Kidney (tissue), 14 donors: ENCODE results near the gene TNFAIP3. TPM values are rescaled to one million over a fixed set of nuclear protein-coding genes. Genes with fewer than 3 reads are reported as not detected.
A peak's percentile ranks its signal among the peaks of the same experiment; 100 is the strongest.

ENCODE experiments used
- DNase-seq, 5 donors: peaks; one replicate each; pipeline ENCODE4 v3.0.0-alpha.2; 2013 to 2020
- FAIRE-seq: peaks from 2 replicates; lab custom pipeline; 2012; peaks lifted over from hg19 to GRCh38; lab: Jason Lieb, UNC
- H3K27ac ChIP-seq, 2 donors: one replicate each; pipeline ENCODE4 v1.7.0; 2013; ENCODE audit warnings: low read depth in 2 of 2, low read length in 2 of 2, inconsistent platforms in 1 of 2
- H3K27me3 ChIP-seq: one replicate; pipeline ENCODE4 v1.7.1; 2013; ENCODE audit warnings: low read length, inconsistent platforms; ENCODE audit not compliant: control insufficient read depth, insufficient read depth
- H3K36me3 ChIP-seq, 3 donors: one replicate each; pipeline versions ENCODE4 v1.7.0 to v1.7.1; 2013; ENCODE audit warnings: low read length in 3 of 3, control low read depth in 1 of 3, inconsistent platforms in 1 of 3; ENCODE audit not compliant: insufficient read depth in 3 of 3, control insufficient read depth in 2 of 3
- H3K4me1 ChIP-seq, 3 donors: one replicate each; pipeline versions ENCODE4 v1.7.0 to v1.7.1; 2013; ENCODE audit warnings: low read length in 3 of 3, inconsistent platforms in 1 of 3, low read depth in 1 of 3; ENCODE audit not compliant: control insufficient read depth in 2 of 3, insufficient read depth in 2 of 3
- H3K4me3 ChIP-seq, 3 donors: one replicate each; pipeline versions ENCODE4 v1.7.0 to v1.8.1; 2013; ENCODE audit warnings: low read length in 3 of 3, control low read depth in 1 of 3, inconsistent platforms in 1 of 3
- H3K9ac ChIP-seq, 3 donors: one replicate each; pipeline versions ENCODE4 v1.7.0 to v1.7.1; 2013; ENCODE audit warnings: low read length in 3 of 3, control low read depth in 1 of 3, inconsistent platforms in 1 of 3
- H3K9me3 ChIP-seq, 3 donors: one replicate each; pipeline versions ENCODE4 v1.7.0 to v1.7.1; 2013; ENCODE audit warnings: low read length in 3 of 3, control low read depth in 1 of 3, inconsistent platforms in 1 of 3; ENCODE audit not compliant: control insufficient read depth in 2 of 3, insufficient read depth in 1 of 3
- CTCF ChIP-seq: IDR thresholded peaks from 3 replicates; pipeline ENCODE4 v1.5.1; 2012; ENCODE audit warnings: mild to moderate bottlenecking, moderate library complexity, borderline replicate concordance; ENCODE audit not compliant: insufficient read depth; ENCODE audit errors: extremely low read depth
- intact Hi-C: fragments of 100-400 bp; cut with DNase I; formaldehyde crosslinking; loops from one replicate; pipeline ENCODE4 v1.11.1; 2022
- polyA plus RNA-seq: library from polyadenylated mRNA; stranded (reverse); fragments of 350-450 nt; fragmentation: Illumina TruSeq; extraction: RNeasy Lipid Tissue Mini Kit (QIAGEN cat#74804); gene quantifications from one replicate; pipeline ENCODE4 v1.2.3, GENCODE V29; 2014; ENCODE audit warnings: low read depth, low replicate concordance; ENCODE audit not compliant: insufficient read depth
- total RNA-seq: library from RNA; stranded (reverse); fragmentation: NEBNext Ultra II Directional; extraction: Animal tissue kit (Norgen Biotek cat#: 25700); gene quantifications from one replicate; pipeline ENCODE4 v1.2.1, GENCODE V29; 2021
- donor health status: control.
- donor health status: control.
- donor health status: control.
- donor health status: control.
- donor health status: control.
- donor health status: DM: yes; HTN: yes; CAD: no.
- donor health status: Normal renal cell carcinoma (clear cell type).

The TNFAIP3 gene
- total and polyA plus RNA-seq, 2 donors from 2014 or later: 2.8 to 52.6 TPM

DNA sequence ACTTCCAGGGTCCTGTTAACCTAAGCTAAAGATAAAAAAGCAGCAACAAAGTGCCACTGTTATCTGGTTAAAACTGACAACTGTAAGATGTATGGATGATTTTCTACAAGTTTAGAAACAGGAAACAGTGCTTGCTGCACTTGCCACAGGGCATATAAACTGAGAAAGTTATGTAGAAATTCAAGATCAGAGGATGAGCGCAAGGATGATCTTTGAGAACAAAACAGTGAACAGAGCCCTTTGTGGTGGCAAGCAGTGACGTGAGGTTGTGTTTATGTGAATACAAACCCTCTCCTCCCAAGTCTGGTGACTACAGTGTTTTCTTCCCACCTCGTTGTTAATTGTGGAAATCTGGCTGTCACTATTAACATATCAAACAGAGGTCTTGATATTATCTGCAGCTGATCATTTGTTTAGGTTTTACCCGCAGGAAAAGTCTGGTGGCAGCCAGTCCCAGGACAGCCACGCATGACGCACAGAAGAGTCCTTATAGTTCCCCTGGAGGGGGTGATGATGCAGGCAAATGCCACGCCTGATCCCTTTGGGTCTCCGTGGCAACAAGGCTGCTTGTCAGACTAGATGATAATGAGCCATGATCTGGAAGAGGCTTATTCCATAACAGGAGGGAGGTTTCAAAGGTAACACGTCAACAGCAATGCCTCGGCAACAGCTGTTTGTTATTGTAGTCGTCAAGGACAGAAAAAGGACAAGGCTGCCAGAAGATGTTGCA lies 43.1 kb upstream of the TNFAIP3 start:
- Histone ChIP-seq H3K4me3 (no peak overlapping the region), H3K27ac (no peak overlapping the region), H3K9me3 (no peaks in the 10 kb centered on the region), H3K9ac (no peak overlapping the region), H3K4me1 (no peaks in the 10 kb centered on the region), H3K36me3 (no peaks in the 10 kb centered on the region), H3K27me3 (no peaks in the 10 kb centered on the region)
- peak in 2 of 5 donors; percentile 17 to 41 for DNase-seq
- intact Hi-C loops: no loop called here
- no peak for TF ChIP-seq CTCF
- FAIRE-seq: no peak

DNA sequence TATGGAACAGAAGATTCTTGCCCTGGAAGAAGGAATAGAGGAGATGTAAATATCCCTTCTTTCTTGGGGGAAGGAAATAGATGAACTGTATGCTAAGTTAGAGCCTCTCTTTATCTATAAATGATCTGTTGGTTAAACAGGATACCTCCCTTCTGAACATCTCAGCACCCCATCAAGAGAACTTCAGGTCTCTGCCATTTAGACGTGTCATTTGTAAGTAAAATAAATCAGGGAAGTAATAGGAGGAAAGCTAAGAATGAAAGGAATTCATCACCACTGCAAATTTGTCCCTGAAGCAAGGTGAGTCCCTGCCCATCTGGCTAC lies 42.5 kb upstream of the TNFAIP3 start:
- intact Hi-C loops: no loop called here
- FAIRE-seq (no peak), DNase-seq (no peak)
- H3K9me3 ChIP-seq: no peaks in the 10 kb centered on the region
- TF ChIP-seq CTCF: no peak
- H3K27me3 ChIP-seq: no peaks in the 10 kb centered on the region
- no peak overlapping the region for H3K27ac ChIP-seq
- H3K4me3 ChIP-seq: no peak overlapping the region
- no peak overlapping the region for H3K9ac ChIP-seq
- H3K4me1 ChIP-seq: no peaks in the 10 kb centered on the region
- no peaks in the 10 kb centered on the region for H3K36me3 ChIP-seq

- Histone ChIP-seq H3K4me1 (no peaks in the 10 kb centered on the region), H3K9ac (no peak overlapping the region), H3K27ac (no peak overlapping the region), H3K27me3 (no peaks in the 10 kb centered on the region), H3K36me3 (no peaks in the 10 kb centered on the region), H3K9me3 (no peaks in the 10 kb centered on the region), H3K4me3 (no peak overlapping the region)
- TF ChIP-seq CTCF: no peak
- intact Hi-C loops: no loop called here
- FAIRE-seq: no peak
- DNase-seq: no peak
Observed at GRCh38 chr6:137824896-137825295, 42.2 kb upstream of the TNFAIP3 start.
